ENCODE data around the gene TMBIM6. TPM values are rescaled to one million over a fixed set of nuclear protein-coding genes. Genes with fewer than 3 reads are reported as not detected.
A peak's percentile ranks its signal among the peaks of the same experiment; 100 is the strongest.
"Not testable (repeated sequence)": the region's sequence is repeated elsewhere in the genome, so short reads cannot be mapped to it uniquely, and the experiment has no call there.

TMBIM6 gene
- total and polyA plus RNA-seq, 7 donors: 93.7 to 384 (median 201) TPM

- Histone ChIP-seq H3K9me3 (no peaks in the 10 kb centered on the region), H3K27me3 (no peaks in the 10 kb centered on the region), H3K27ac (no peak overlapping the region), H3K4me1 (peaks cover 0 to 4% (median 0%) of the 10 kb centered on the region in 4 donors), H3K36me3 (no peaks in the 10 kb centered on the region), H3K4me3 (no peak overlapping the region)
- intact Hi-C loops (cut with DNase I): loop anchor here (5.0 to 10.0 kb wide), 2 partner anchors 65 to 188 kb away; partner anchors contain the start of genes AQP5 and BCDIN3D
- TF ChIP-seq POLR2A (IDR thresholded peaks at IDR 0.05): no peak
- TF ChIP-seq POLR2AphosphoS5 (IDR thresholded peaks at IDR 0.05): no peak
- no peak for TF ChIP-seq CTCF (IDR thresholded peaks at IDR 0.05)
- TF ChIP-seq EP300 (IDR thresholded peaks at IDR 0.05): no peak
- DNase-seq: no peak
- 77 to 82% methylated on average over 5 of the region's 5 CpGs for WGBS, 2 donors
Measured at GRCh38 chr12:49776858-49777257, 35.5 kb downstream of the TMBIM6 start.

DNA sequence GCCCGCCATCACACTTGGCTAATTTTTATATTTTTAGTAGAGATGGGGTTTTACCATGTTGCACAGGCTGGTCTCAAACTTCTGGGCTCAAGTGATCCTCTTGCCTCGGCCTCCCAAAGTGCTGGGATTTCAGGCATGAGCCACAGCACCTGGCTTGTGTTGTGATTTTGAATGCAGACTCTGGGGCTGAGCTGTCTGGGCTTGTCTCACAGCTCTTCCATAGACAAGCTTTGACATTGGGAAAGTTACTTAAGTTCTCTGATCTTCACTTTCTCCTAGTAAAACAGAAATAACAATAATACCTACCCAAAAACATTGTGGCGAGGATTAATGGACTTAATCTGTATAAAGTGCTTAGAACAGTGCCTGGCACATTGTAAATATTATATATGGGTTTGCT is 36.0 kb downstream of the TMBIM6 start:
- Histone ChIP-seq H3K36me3 (no peaks in the 10 kb centered on the region), H3K27me3 (no peaks in the 10 kb centered on the region), H3K9me3 (no peaks in the 10 kb centered on the region), H3K4me1 (peaks cover 0 to 4% (median 0%) of the 10 kb centered on the region in 4 donors), H3K4me3 (no peak overlapping the region), H3K27ac (no peak overlapping the region)
- 90 to 95% methylated on average over 3 of the region's 3 CpGs for WGBS, 2 donors
- no peak for DNase-seq
- intact Hi-C loops (cut with DNase I): loop anchor here (5.0 to 10.0 kb wide), 2 partner anchors 65 to 187 kb away; partner anchors contain the start of genes AQP5 and BCDIN3D
- no peak for TF ChIP-seq POLR2A (IDR thresholded peaks at IDR 0.05)
- no peak for TF ChIP-seq POLR2AphosphoS5 (IDR thresholded peaks at IDR 0.05)
- TF ChIP-seq CTCF (IDR thresholded peaks at IDR 0.05): no peak
- TF ChIP-seq EP300 (IDR thresholded peaks at IDR 0.05): no peak

DNA sequence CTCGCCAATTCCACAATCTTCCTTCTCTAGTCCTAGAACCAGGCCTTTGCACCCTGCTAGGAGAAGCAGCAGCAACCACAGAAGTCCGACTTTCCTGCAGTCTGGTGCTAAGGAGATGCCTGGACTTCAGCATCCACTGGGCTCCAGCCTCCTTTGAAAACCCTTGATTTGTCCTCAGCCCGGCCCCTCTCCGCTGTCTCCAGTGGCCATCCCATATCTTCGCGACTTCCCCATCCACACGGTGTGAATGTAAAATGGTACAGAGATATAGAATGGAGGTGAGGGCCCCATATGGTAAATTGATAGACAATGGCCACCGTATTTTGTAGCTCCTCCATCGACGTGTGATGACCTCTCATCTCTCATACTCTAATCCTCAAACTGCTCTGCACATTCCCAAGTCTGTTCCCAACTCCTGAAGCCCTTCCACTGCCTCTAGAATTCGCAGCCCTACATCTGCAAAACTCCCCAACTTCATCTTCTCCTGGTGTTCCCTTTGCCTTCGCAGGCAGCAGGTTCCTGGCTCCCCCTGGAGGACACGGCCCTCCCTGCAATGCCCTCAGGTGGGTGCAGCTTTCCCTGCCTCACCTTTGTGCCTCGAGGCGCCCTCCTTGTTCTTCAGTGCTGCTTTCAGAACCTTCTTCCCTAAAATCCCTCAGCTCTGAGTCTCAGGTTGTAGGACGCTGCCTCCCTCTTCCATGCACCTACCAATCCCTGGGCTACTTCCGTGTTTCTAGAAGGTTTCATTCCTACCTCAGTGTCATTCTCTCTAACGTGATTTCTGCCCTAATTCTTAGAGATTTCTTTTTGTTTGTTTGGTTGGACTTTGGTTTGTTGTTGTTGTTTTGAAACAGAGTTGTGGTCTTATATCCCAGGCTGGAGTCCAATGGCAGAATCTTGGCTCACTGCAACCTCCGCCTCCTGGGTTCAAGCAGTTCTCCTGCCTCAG is 36.7 kb downstream of the TMBIM6 start:
- TF ChIP-seq EP300 (IDR thresholded peaks at IDR 0.05) (no peak), CTCF (IDR thresholded peaks at IDR 0.05) (peak; percentile 12 to 59 (median 56))
- Histone ChIP-seq H3K4me3 (no peak overlapping the region), H3K27me3 (no peaks in the 10 kb centered on the region), H3K4me1 (peaks cover 0 to 4% (median 0%) of the 10 kb centered on the region in 4 donors), H3K27ac (no peak overlapping the region), H3K9me3 (no peaks in the 10 kb centered on the region), H3K36me3 (no peaks in the 10 kb centered on the region)
- intact Hi-C loops (cut with DNase I): loop anchor here (5.0 to 10.0 kb wide), 2 partner anchors 64 to 187 kb away; partner anchors contain the start of genes AQP5 and BCDIN3D
- 50 to 55% methylated on average over 19 of the region's 19 CpGs for WGBS, 2 donors
- no peak for DNase-seq

DNA sequence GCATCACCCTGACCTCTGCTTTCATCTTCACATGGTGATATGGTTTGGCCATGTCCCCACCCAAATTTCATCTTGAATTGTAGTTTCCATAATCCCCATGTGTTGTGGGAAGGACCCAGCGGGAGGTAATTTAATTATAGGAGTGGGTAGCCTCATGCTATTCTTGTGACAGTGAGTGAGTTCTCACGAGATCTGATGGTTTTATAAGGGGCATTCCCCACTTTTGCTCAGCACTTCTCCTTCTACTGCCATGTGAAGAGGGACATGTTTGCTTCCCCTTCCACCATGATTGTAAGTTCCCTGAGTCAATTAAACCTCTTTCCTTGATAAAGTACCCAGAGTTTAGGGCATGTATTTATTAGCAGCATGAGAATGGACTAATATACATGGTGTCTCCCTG is 38.2 kb downstream of the TMBIM6 start:
- Histone ChIP-seq H3K36me3 (no peaks in the 10 kb centered on the region), H3K9me3 (no peaks in the 10 kb centered on the region), H3K27me3 (no peaks in the 10 kb centered on the region), H3K27ac (no peak overlapping the region), H3K4me3 (no peak overlapping the region), H3K4me1 (peaks cover 0 to 15% (median 12%) of the 10 kb centered on the region in 4 donors)
- TF ChIP-seq POLR2A (IDR thresholded peaks at IDR 0.05) (no peak), POLR2AphosphoS5 (IDR thresholded peaks at IDR 0.05) (no peak), EP300 (IDR thresholded peaks at IDR 0.05) (no peak), CTCF (IDR thresholded peaks at IDR 0.05) (no peak)
- intact Hi-C loops (cut with DNase I): loop anchor here (5.0 to 10.0 kb wide), 2 partner anchors 63 to 185 kb away; partner anchors contain the start of genes AQP5 and BCDIN3D
- DNase-seq: no peak
- WGBS, 2 donors: 72 to 75% methylated on average over 2 of the region's 2 CpGs

DNA sequence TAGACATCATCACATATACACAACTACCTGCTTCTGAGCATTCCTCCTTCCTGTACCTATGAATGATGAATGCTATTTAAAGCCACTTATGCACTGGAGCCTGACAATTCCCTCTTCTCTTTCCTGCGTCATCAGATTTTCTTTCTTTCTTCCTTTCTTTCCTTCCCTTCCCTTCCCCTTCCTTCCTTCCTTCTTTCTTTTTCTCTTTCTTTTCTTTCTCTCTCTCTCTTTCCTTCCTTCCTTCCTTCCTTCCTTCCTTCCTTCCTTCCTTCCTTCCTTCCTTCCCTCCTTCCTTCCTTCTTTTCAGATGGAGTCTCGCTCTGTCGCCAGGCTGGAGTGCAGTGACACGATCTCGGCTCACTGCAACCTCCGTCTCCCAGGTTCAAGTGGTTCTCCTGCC is 39.6 kb downstream of the TMBIM6 start:
- H3K36me3 ChIP-seq; H3K9me3 ChIP-seq; DNase-seq; H3K4me3 ChIP-seq; intact Hi-C loops (cut with DNase I); H3K27ac ChIP-seq; H3K27me3 ChIP-seq: not testable (repeated sequence)
- WGBS, 2 donors: 92 to 94% methylated on average over 6 of the region's 6 CpGs
- peaks cover 0 to 20% (median 15%) of the 10 kb centered on the region in 4 donors for H3K4me1 ChIP-seq
